ENCODE data around the gene PPP2R2D. TPM values are rescaled to one million over a fixed set of nuclear protein-coding genes. Genes with fewer than 3 reads are reported as not detected.

PPP2R2D gene
- total and polyA plus RNA-seq, 2 experiments from 2014 or later = 25.9 to 32.1 TPM

- Histone ChIP-seq H3K36me3 (replicated peaks; ENCODE audit: insufficient read depth, low read depth) (no peaks in the 10 kb centered on the region), H3K27me3 (no peaks in the 10 kb centered on the region), H3K4me3 (no peak overlapping the region), H3K4me1 (ENCODE audit: insufficient read depth) (no peaks in the 10 kb centered on the region), H3K9me3 (ENCODE audit: low read depth) (no peaks in the 10 kb centered on the region), H3K79me2 (peaks cover 55% of the 10 kb centered on the region), H3K4me2 (no peak overlapping the region), H2AFZ (no peak overlapping the region), H3K9me2 (replicated peaks; ENCODE audit: insufficient read depth) (no peaks in the 10 kb centered on the region), H3K27ac (no peak overlapping the region), H4K20me1 (ENCODE audit: insufficient read depth, poor library complexity, severe bottlenecking) (peaks cover 52% of the 10 kb centered on the region)
- 95% methylated on average over 34 of the region's 34 CpGs for WGBS (ENCODE audit: low lambda C conversion rate, missing lambda C conversion rate)
- TF ChIP-seq EZH2phosphoT487 (IDR thresholded peaks at IDR 0.05; ENCODE audit: low read depth, severe bottlenecking, unreplicated experiment) = no peak
- TF ChIP-seq, protein P1, sequence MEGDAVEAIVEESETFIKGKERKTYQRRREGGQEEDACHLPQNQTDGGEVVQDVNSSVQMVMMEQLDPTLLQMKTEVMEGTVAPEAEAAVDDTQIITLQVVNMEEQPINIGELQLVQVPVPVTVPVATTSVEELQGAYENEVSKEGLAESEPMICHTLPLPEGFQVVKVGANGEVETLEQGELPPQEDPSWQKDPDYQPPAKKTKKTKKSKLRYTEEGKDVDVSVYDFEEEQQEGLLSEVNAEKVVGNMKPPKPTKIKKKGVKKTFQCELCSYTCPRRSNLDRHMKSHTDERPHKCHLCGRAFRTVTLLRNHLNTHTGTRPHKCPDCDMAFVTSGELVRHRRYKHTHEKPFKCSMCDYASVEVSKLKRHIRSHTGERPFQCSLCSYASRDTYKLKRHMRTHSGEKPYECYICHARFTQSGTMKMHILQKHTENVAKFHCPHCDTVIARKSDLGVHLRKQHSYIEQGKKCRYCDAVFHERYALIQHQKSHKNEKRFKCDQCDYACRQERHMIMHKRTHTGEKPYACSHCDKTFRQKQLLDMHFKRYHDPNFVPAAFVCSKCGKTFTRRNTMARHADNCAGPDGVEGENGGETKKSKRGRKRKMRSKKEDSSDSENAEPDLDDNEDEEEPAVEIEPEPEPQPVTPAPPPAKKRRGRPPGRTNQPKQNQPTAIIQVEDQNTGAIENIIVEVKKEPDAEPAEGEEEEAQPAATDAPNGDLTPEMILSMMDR (IDR thresholded peaks at IDR 0.05; ENCODE audit: poor library complexity) = no peak
- no peak for TF ChIP-seq EZH2 (IDR thresholded peaks at IDR 0.05; ENCODE audit: borderline replicate concordance)
- DNase-seq (ENCODE audit: low spot score) = no peak
These were observed 72.5 kb downstream of the PPP2R2D start for GRCh38 chr10:131973160-131973951.

GRCh38 chr10:131974034-131974817 is 73.4 kb downstream of the PPP2R2D start:
- peaks cover 60% of the 10 kb centered on the region for H4K20me1 ChIP-seq (ENCODE audit: insufficient read depth, poor library complexity, severe bottlenecking)

DNA sequence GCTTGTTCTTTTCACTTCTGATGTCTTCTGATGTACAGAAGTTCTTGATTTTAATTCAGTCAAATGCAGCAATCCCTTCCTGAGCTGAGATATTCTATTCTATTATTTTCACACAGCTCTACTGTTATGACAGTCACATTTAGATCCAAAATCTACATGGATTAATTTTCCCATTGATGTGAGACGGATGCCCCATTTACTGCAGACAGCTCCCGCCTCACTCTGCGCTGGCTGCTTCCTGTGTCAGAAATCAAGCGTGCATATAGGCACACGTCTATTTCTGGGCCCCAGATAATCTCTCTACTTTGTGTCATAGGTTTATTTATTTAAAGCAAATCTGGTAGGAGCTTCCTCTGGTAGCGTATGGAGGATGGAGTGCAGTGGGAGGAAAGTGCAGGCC is 74.2 kb downstream of the PPP2R2D start:
- Histone ChIP-seq H2AFZ (no peak overlapping the region), H3K27ac (no peak overlapping the region), H3K36me3 (replicated peaks; ENCODE audit: insufficient read depth, low read depth) (no peaks in the 10 kb centered on the region), H3K9me2 (replicated peaks; ENCODE audit: insufficient read depth) (no peaks in the 10 kb centered on the region), H4K20me1 (ENCODE audit: insufficient read depth, poor library complexity, severe bottlenecking) (peaks cover 65% of the 10 kb centered on the region), H3K4me1 (ENCODE audit: insufficient read depth) (peaks cover 4% of the 10 kb centered on the region), H3K27me3 (no peaks in the 10 kb centered on the region), H3K4me2 (no peak overlapping the region), H3K4me3 (no peak overlapping the region), H3K9me3 (ENCODE audit: low read depth) (no peaks in the 10 kb centered on the region), H3K79me2 (peaks cover 71% of the 10 kb centered on the region)
- WGBS (ENCODE audit: low lambda C conversion rate, missing lambda C conversion rate) = 80% methylated on average over 6 of the region's 6 CpGs
- no peak for DNase-seq (ENCODE audit: low spot score)
- TF ChIP-seq, protein P1 (IDR thresholded peaks at IDR 0.05; ENCODE audit: poor library complexity) = no peak
- TF ChIP-seq EZH2 (IDR thresholded peaks at IDR 0.05; ENCODE audit: borderline replicate concordance) (no peak), EZH2phosphoT487 (IDR thresholded peaks at IDR 0.05; ENCODE audit: low read depth, severe bottlenecking, unreplicated experiment) (no peak)

More at GRCh38 chr10:131974034-131974817, 73.4 kb downstream of the PPP2R2D start:
- Histone ChIP-seq H3K36me3 (replicated peaks; ENCODE audit: insufficient read depth, low read depth) (no peaks in the 10 kb centered on the region), H3K4me1 (ENCODE audit: insufficient read depth) (no peaks in the 10 kb centered on the region), H3K4me3 (no peak overlapping the region), H3K27me3 (no peaks in the 10 kb centered on the region), H3K79me2 (peaks cover 64% of the 10 kb centered on the region), H3K27ac (no peak overlapping the region), H3K9me2 (replicated peaks; ENCODE audit: insufficient read depth) (no peaks in the 10 kb centered on the region), H2AFZ (no peak overlapping the region), H3K4me2 (no peak overlapping the region), H3K9me3 (ENCODE audit: low read depth) (no peaks in the 10 kb centered on the region)
- WGBS (ENCODE audit: low lambda C conversion rate, missing lambda C conversion rate) = 88% methylated on average over 14 of the region's 14 CpGs
- TF ChIP-seq EZH2 (IDR thresholded peaks at IDR 0.05; ENCODE audit: borderline replicate concordance) (no peak), EZH2phosphoT487 (IDR thresholded peaks at IDR 0.05; ENCODE audit: low read depth, severe bottlenecking, unreplicated experiment) (no peak)
- TF ChIP-seq, protein P1 (IDR thresholded peaks at IDR 0.05; ENCODE audit: poor library complexity) = no peak
- no peak for DNase-seq (ENCODE audit: low spot score)

All from hepatocyte (in vitro differentiated cells).